HG02885 (cell line): ENCODE data around the gene NBDY.
"Not testable (repeated sequence)": the region's sequence is repeated elsewhere in the genome, so short reads cannot be mapped to it uniquely, and the experiment has no call there.

ENCODE experiments used
- ATAC-seq: cut with Tn5 transposase; IDR thresholded peaks from one replicate; pipeline ENCODE4 v1.9.1; 2021; ENCODE audit warnings: mild to moderate bottlenecking; ENCODE audit not compliant: unreplicated experiment, poor library complexity

The NBDY gene

GRCh38 chrX:56798866-56799758 lies 70.1 kb downstream of the NBDY start:
- ATAC-seq: no peak

GRCh38 chrX:56800307-56800706 lies 71.3 kb downstream of the NBDY start:
- no peak for ATAC-seq

- peak; percentile 77 for ATAC-seq
Measured at GRCh38 chrX:56800801-56801200, 71.8 kb downstream of the NBDY start.

GRCh38 chrX:56802428-56802827 lies 73.4 kb downstream of the NBDY start:
- no peak for ATAC-seq

GRCh38 chrX:56802921-56803849 lies 74.1 kb downstream of the NBDY start:
- peak; percentile 45 for ATAC-seq

- ATAC-seq: no peak
Measured at GRCh38 chrX:56803850-56804681, 75.0 kb downstream of the NBDY start.

GRCh38 chrX:56804867-56805266 lies 75.8 kb downstream of the NBDY start:
- no peak for ATAC-seq

GRCh38 chrX:56805399-56805798 lies 76.4 kb downstream of the NBDY start:
- no peak for ATAC-seq

- ATAC-seq: not testable (repeated sequence)
Measured at GRCh38 chrX:56806176-56806575, 77.1 kb downstream of the NBDY start.

GRCh38 chrX:56811599-56811998 lies 82.6 kb downstream of the NBDY start:
- ATAC-seq: no peak

GRCh38 chrX:56812515-56813105 lies 83.6 kb downstream of the NBDY start:
- peak; percentile 89 for ATAC-seq

- ATAC-seq: peak; percentile 38
Measured at GRCh38 chrX:56813318-56813837, 84.3 kb downstream of the NBDY start.

GRCh38 chrX:56817179-56817578 lies 88.1 kb downstream of the NBDY start:
- ATAC-seq: no peak

- no peak for ATAC-seq
Measured at GRCh38 chrX:56826020-56826419, 97.0 kb downstream of the NBDY start.

- no peak for ATAC-seq
Measured at GRCh38 chrX:56833626-56834025, 104.6 kb downstream of the NBDY start.

- ATAC-seq: no peak
Measured at GRCh38 chrX:56853436-56853835, 124.4 kb downstream of the NBDY start.

- ATAC-seq: no peak
Measured at GRCh38 chrX:56857042-56857441, 128.0 kb downstream of the NBDY start.

- no peak for ATAC-seq
Measured at GRCh38 chrX:56860888-56861287, 131.8 kb downstream of the NBDY start.
